Measurements from ENCODE around the gene BLVRA. TPM values are rescaled to one million over a fixed set of nuclear protein-coding genes. Genes with fewer than 3 reads are reported as not detected.

The BLVRA gene
- total RNA-seq, 1 experiment from 2014 or later = 40.7 TPM

GRCh38 chr7:43779045-43779812 is 20.7 kb downstream of the BLVRA start:
- Histone ChIP-seq H4K8ac (replicated peaks; ENCODE audit: insufficient read length, low read depth, low read length) (no peak overlapping the region), H4K91ac (ENCODE audit: insufficient read length, low read depth, low read length) (no peak overlapping the region), H2BK12ac (ENCODE audit: insufficient read length, low read depth, low read length) (no peak overlapping the region), H2BK120ac (ENCODE audit: low read depth, low read length, poor library complexity, severe bottlenecking) (no peak overlapping the region), H2BK20ac (ENCODE audit: low read depth, low read length, poor library complexity, severe bottlenecking) (no peak overlapping the region), H4K5ac (ENCODE audit: insufficient read length, low read depth, low read length) (no peak overlapping the region), H3K56ac (ENCODE audit: insufficient read length, low read depth, low read length) (no peak overlapping the region), H2BK15ac (ENCODE audit: low read depth, low read length) (no peak overlapping the region), H3K4me2 (ENCODE audit: insufficient read depth, insufficient read length, low read length) (no peak overlapping the region), H3K23me2 (ENCODE audit: insufficient read length, low read depth, low read length, poor library complexity, severe bottlenecking) (no peaks in the 10 kb centered on the region), H2BK5ac (ENCODE audit: insufficient read length, low read length) (no peak overlapping the region), H3K9me3 (ENCODE audit: control insufficient read depth, low read depth, low read length) (peaks cover 4% of the 10 kb centered on the region), H3K79me1 (ENCODE audit: insufficient read depth, low read depth, low read length, poor library complexity, severe bottlenecking) (no peaks in the 10 kb centered on the region), H3K4ac (ENCODE audit: low read depth, low read length) (no peak overlapping the region), H4K20me1 (ENCODE audit: control insufficient read depth, insufficient read depth, insufficient read length) (no peaks in the 10 kb centered on the region), H3K14ac (ENCODE audit: insufficient read depth, low read length) (no peak overlapping the region), H3K79me2 (ENCODE audit: insufficient read depth, low read length) (no peaks in the 10 kb centered on the region), H3T11ph (ENCODE audit: low read length) (no peak overlapping the region), H3K27ac (ENCODE audit: insufficient read length, low read depth, low read length) (no peak overlapping the region), H3K27me3 (ENCODE audit: insufficient read depth, low read length) (no peaks in the 10 kb centered on the region), H2AK5ac (ENCODE audit: insufficient read length, low read length) (no peak overlapping the region), H3K4me1 (ENCODE audit: insufficient read depth, low read length) (no peaks in the 10 kb centered on the region), H3K9ac (ENCODE audit: extremely low read depth, insufficient read length, low read length) (no peak overlapping the region), H2AFZ (ENCODE audit: low read length) (no peak overlapping the region), H3K18ac (ENCODE audit: insufficient read length, low read depth, low read length) (no peak overlapping the region), H3K23ac (ENCODE audit: insufficient read length, low read depth, low read length) (no peak overlapping the region)
- H3K4me3 Mint-ChIP-seq = no peak overlapping the region
- no peaks in the 10 kb centered on the region; the same call in none of the 2 replicates for H3K27me3 Mint-ChIP-seq (ENCODE audit: low read depth)
- DNase-seq = no peak
- no peaks in the 10 kb centered on the region for H3K4me1 Mint-ChIP-seq
- no peak overlapping the region for H3K27ac Mint-ChIP-seq
- H3K36me3 Mint-ChIP-seq (ENCODE audit: insufficient read depth in 1 of 3, low read depth in 3 of 3) = peaks cover 22 to 35% (median 35%) of the 10 kb centered on the region in 3 experiments
- no CpG with 5 or more reads among the region's 14 CpGs for WGBS (ENCODE audit: extremely low coverage, insufficient read length, low lambda C conversion rate)
- TF ChIP-seq CTCF (conservative IDR thresholded peaks at IDR 0.05) = no peak
- H3K9me3 Mint-ChIP-seq = peaks cover 28 to 32% of the 10 kb centered on the region in 2 experiments

Measured in H9 (cell line).